Measurements from ENCODE around the gene F11R.
A peak's percentile ranks its signal among the peaks of the same experiment; 100 is the strongest.

The F11R gene

DNA sequence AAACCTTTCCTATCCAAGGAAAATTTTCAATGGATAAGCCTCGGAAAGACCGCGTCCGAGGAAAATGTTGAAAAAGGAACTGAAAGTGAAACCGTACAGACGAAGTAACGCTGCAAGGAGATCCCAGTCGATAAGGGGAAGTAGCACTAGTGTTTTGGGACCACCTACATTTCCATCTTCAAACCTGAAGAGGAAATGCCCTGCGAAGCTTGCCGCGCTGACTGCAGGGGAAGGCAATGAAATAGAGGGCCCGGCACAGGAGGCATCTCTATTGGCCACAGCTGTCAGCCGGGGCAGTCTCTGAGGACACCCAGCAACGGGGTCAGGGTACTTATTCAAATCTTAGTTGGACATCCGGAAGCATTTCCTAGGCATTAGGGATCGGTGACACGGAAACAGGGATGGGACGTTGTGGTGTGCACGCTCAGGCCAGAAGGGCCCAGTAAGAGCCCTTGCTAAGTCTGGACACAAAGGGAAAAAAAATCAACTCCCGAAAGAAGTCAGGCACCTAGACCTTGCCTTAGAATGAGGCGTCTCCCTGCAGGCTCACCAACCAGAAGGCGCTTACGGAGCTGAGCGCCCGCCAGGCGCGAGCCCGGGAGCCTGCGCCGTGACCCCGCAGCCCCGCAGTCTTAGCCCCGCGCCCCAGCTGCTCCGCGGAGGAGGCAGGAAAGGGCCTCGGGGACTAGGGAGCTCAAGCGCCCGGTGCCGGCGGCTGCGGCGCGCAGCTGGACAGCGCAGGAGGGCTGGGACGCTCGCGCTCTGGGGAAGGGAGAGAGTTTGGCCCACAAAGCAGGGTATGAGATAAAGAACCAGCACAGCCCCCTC lies 24.2 kb upstream of the F11R start:
- ChIA-PET CTCF (interaction anchor here (0.9 to 9.8 kb wide), 13 partner anchors 8 to 94 kb away, joined by 3 to 107 read pairs (median 4); partner anchors contain the start of genes DEDD and KLHDC9), POLR2A (interaction anchor here (0.6 to 1.9 kb wide), 13 partner anchors 9 to 108 kb away, joined by 3 to 11 read pairs (median 4); partner anchors contain the start of genes DEDD, F11R, KLHDC9 and NECTIN4)
- DNase-seq (ENCODE audit: low read depth, low spot score) = no peak
- H3K4me3 ChIP-seq (ENCODE audit: low read depth, low read length) = peak overlapping the region; percentile 90
- TF ChIP-seq, protein P1, sequence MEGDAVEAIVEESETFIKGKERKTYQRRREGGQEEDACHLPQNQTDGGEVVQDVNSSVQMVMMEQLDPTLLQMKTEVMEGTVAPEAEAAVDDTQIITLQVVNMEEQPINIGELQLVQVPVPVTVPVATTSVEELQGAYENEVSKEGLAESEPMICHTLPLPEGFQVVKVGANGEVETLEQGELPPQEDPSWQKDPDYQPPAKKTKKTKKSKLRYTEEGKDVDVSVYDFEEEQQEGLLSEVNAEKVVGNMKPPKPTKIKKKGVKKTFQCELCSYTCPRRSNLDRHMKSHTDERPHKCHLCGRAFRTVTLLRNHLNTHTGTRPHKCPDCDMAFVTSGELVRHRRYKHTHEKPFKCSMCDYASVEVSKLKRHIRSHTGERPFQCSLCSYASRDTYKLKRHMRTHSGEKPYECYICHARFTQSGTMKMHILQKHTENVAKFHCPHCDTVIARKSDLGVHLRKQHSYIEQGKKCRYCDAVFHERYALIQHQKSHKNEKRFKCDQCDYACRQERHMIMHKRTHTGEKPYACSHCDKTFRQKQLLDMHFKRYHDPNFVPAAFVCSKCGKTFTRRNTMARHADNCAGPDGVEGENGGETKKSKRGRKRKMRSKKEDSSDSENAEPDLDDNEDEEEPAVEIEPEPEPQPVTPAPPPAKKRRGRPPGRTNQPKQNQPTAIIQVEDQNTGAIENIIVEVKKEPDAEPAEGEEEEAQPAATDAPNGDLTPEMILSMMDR (IDR thresholded peaks at IDR 0.05; ENCODE audit: insufficient read depth, low read length, missing control alignments) = no peak

DNA sequence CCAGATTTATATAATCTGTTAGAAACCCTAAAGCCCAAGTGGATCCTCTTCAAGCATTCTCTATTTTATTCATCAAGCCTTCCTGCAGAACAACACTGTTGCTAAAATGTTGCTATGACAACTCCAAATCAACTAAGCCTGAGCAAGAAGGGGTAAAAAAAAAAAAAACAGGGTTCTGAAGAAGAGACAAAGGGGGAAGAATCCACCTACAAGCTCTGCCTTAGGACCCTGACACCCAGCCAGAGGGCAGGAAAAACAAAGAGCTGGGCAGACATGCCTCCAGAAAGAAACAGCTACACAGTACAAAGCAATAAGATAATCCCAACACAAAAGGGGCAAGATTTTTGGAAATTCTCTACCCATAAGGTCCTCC lies 23.6 kb upstream of the F11R start:
- peak overlapping the region; percentile 90 for H3K4me3 ChIP-seq (ENCODE audit: low read depth, low read length)
- ChIA-PET CTCF (interaction anchor here (1.0 to 9.8 kb wide), 5 partner anchors 9 to 95 kb away, joined by 3 to 107 read pairs (median 16); partner anchors contain the start of gene KLHDC9), POLR2A (interaction anchor here (0.6 to 1.9 kb wide), 7 partner anchors 9 to 93 kb away, joined by 3 to 11 read pairs (median 3); partner anchors contain the start of genes F11R, KLHDC9, NIT1 and PFDN2)
- TF ChIP-seq, protein P1 (IDR thresholded peaks at IDR 0.05; ENCODE audit: insufficient read depth, low read length, missing control alignments) = no peak
- DNase-seq (ENCODE audit: low read depth, low spot score) = no peak

DNA sequence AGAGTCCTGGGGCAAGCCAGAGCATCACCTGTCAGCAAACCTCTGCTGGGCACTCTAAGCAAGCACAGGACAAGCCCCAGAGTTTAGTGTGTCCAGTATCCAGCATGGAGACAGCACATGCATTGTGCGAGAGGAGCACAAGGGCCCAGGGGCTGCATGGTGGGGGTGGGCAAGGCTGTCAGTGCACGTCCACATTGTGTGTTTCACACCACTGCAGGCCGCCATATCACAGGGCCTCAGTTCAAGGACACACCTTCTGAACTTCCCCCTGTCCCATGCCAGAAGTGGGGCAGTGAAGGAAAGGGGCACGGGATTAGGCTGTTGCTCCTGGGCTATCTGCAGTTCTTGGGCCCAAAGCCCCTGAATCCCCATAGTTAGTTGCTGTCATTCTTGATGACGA lies 18.6 kb upstream of the F11R start:
- H3K4me3 ChIP-seq (ENCODE audit: low read depth, low read length) = no peak overlapping the region
- DNase-seq (ENCODE audit: low read depth, low spot score) = no peak
- ChIA-PET CTCF (interaction anchor here (0.6 to 9.8 kb wide), 6 partner anchors 12 to 99 kb away, joined by 3 to 107 read pairs (median 4); partner anchors contain the start of genes DEDD and KLHDC9), POLR2A (interaction anchor here (0.6 kb wide), 1 partner anchor 58 kb away, joined by 4 read pairs; no protein-coding TSS in a partner anchor)
- TF ChIP-seq, protein P1 (IDR thresholded peaks at IDR 0.05; ENCODE audit: insufficient read depth, low read length, missing control alignments) = no peak

DNA sequence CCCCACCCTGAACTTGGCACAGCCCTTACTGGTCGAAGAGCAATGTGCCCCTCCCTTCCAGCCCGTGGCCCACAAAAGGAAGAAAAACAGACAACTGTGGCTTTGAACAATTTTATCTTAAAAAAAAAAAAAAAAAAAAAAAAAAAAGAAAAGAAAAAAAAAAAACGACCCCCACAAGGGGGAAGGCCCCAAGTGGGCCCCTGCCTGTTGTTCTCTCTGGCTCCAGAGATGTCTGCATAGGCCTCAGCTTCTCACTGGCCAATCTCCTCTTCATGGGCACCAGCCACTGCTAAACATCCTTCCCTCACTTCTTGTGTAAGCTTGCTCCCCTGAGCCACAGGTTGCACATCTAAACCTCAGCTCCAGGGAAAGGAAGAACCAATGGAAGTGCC lies 18.2 kb upstream of the F11R start:
- H3K4me3 ChIP-seq (ENCODE audit: low read depth, low read length) = no peak overlapping the region
- DNase-seq (ENCODE audit: low read depth, low spot score) = no peak
- POLR2A ChIA-PET = interaction anchor here (0.6 kb wide), 1 partner anchor 58 kb away, joined by 4 read pairs; no protein-coding TSS in a partner anchor
- CTCF ChIA-PET = interaction anchor here (0.6 to 9.8 kb wide), 3 partner anchors 12 to 58 kb away, joined by 3 to 107 read pairs (median 4); partner anchors contain the start of gene KLHDC9
- TF ChIP-seq, protein P1 (IDR thresholded peaks at IDR 0.05; ENCODE audit: insufficient read depth, low read length, missing control alignments) = no peak

DNA sequence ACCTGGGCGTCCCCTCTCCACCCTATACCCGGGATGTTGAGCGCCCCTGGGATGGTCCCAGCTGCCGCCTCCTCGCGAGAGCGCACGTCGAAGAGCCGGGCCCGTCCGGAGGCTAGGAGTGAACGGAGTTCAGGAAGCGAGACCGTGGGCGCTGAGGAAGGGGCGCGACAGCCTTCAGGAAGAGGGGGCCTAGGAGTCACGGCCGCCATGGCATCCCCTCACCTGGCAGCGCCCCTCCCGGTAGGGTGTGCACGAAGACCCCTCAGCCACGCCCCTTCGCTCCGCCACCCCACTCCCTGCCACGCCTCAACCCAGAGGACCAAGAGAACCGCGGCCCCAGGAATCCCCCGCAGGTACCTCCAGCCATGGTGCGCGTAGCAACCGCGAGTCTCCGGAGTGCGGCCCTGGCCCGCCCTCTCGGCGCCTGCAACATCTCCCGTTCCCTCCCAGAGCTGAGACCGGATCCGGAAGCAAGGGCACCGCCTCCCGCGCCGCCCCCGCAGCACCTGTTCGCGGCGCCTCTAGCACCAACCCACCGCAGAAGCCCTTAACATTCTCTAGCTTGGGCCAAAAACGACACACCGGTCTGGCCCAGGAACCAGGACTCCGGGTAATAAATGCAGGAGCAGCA lies 17.7 kb upstream of the F11R start, which contains the start of gene TSTD1:
Gene TSTD1 (minus strand): TSS at position 442 of the 631 bp plus-strand sequence. CDS start 75 bp downstream, at position 367.
- POLR2A ChIA-PET = interaction anchor here (0.6 kb wide), 1 partner anchor 59 kb away, joined by 4 read pairs; no protein-coding TSS in a partner anchor
- TF ChIP-seq, protein P1 (IDR thresholded peaks at IDR 0.05; ENCODE audit: insufficient read depth, low read length, missing control alignments) = no peak
- no peak within 1 kb of the TSS for H3K4me3 ChIP-seq (ENCODE audit: low read depth, low read length)
- CTCF ChIA-PET = interaction anchor here (0.6 to 9.8 kb wide), 3 partner anchors 11 to 59 kb away, joined by 3 to 107 read pairs (median 4); partner anchors contain the start of gene KLHDC9
- DNase-seq (ENCODE audit: low read depth, low spot score) = no peak
